GM19395 (cell line): Measurements from ENCODE around the gene BHLHE41.

Source experiments
- ATAC-seq: cut with Tn5 transposase; IDR thresholded peaks from one replicate; pipeline ENCODE4 v1.9.1; 2021; ENCODE audit warnings: mild to moderate bottlenecking, moderate library complexity; ENCODE audit not compliant: unreplicated experiment

Gene BHLHE41

GRCh38 chr12:26124446-26125399 is at the start of gene BHLHE41:
BHLHE41 (minus strand) TSS chr12:26125037; CDS start chr12:26124779, 258 bp downstream.
- ATAC-seq, result no peak

- ATAC-seq, result no peak
These were observed 48.2 kb upstream of the BHLHE41 start for GRCh38 chr12:26172946-26173552.

GRCh38 chr12:26172539-26172938 is 47.7 kb upstream of the BHLHE41 start:
- ATAC-seq, result no peak

GRCh38 chr12:26172013-26172412 is 47.2 kb upstream of the BHLHE41 start:
- ATAC-seq, result no peak

DNA sequence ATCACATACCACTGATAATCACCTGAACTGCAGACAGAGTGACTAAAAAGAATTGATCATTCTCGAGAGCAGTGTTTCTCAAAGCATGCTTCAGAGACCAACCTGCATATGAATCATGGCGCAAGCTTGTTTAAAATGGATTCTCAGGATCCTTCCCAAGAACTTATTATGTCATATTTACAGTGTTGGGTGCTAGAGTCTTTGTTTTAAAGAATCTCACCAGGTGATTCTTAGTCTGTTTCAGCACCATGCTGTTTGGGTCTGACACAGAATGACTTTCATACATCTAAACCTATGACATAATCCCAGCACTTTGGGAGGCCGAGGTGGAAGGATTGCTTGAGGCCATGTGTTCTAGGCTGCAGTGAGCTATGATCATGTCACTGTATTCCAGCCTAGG is 39.3 kb upstream of the BHLHE41 start:
- no peak for ATAC-seq

DNA sequence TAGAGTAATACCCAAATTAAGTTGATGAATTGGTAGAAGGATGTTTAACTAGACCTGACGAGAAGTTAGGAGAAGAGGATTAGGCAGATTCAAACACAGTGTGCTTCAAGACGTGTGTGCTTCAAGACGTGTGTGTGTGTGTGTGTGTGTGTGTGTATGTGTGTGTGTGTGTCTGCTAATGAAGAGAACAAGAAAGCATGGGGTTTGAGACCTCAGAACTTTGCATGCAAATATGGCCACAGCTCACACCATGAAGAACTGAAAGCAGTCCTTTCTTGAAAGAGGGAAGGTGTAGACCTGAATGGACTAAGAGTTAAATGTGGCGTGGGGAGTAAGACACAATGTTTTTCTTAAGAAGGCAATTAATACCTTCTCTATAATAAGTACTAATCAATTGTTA is 38.1 kb upstream of the BHLHE41 start:
- peak; percentile 84 for ATAC-seq

DNA sequence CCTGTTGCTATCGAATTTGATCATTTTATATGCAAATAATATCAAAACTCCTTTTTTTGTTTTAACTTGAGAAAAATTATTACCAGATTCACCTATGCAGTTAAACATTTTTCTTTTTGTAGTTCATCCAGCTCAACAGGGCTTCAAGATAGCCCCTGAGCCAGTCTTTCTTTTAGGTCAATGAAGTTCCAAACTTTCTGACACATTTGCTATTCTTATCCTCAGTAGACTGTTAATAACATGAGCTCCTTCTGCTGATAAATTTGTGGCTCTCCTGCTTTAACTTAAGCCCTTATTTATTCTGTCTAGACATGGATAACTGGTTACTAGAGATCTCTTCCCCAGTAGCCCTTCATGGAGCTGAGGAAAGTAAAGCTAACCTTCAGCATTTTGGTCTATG is 37.3 kb upstream of the BHLHE41 start:
- ATAC-seq, result no peak

DNA sequence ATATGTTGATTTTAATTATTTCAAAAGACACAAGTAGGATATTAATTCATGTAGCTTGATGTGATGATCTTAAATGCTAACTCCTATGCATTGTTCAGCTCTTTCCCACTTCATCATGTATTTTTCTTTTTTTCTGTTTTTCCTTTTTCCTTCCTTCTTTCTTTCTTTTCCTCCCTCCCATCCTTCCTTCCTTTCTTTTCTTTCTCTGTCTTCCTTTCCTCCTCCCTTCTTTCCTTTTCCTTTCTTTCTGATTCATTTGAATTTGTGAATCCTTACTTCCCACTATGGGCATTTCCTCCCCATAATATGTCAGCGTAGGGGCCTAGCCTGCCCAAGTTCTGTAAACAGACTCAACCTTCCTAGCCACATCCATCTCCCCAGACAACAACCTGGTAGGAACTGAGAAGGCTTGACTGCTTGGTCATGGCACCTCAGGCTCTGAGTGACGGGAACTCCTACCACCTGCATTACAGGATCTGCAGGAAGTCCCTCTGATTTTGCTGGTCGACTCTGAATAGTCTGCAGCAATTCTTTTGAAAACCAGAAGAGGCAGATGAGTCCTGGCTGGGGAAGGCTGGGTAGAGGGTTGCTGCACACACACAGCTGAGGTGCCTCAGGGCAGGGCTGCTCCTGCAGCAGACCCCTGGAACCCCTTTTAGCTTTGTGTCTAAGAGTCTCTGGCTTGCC is 33.4 kb upstream of the BHLHE41 start:
- no peak for ATAC-seq

GRCh38 chr12:26157001-26157400 is 32.2 kb upstream of the BHLHE41 start:
- ATAC-seq, result peak; percentile 18

- peak; percentile 90 for ATAC-seq
These were observed 31.5 kb upstream of the BHLHE41 start for GRCh38 chr12:26156201-26156871.

GRCh38 chr12:26153421-26154154 is 28.8 kb upstream of the BHLHE41 start:
- ATAC-seq, result no peak

DNA sequence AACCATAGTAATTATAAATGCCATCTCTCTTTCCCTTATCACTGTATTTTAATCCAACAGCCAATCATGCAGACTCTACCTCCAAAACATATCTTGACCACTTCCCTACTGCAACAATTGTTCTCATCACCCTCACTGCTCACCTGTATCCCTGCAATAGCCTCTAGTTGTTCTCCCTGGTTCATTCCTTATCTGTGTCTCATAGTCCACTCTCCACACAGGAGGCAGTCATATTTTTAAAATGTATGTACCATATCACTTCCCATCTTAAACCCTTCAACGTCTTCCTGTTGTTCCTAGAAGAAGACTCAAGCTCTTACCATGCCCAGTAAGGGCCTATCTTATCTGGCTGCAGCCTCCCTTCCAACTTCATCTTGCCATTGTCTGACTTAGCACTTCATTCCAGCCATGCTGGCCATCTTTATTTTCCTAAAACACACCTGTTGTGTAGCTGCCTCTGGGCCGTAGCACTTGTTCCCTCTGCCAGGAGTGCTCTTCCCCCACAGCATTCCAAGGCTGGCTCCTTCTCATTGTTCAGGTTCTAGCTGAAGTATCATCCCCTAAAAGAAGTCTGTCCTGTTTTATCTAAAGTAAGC is 27.8 kb upstream of the BHLHE41 start:
- no peak for ATAC-seq

DNA sequence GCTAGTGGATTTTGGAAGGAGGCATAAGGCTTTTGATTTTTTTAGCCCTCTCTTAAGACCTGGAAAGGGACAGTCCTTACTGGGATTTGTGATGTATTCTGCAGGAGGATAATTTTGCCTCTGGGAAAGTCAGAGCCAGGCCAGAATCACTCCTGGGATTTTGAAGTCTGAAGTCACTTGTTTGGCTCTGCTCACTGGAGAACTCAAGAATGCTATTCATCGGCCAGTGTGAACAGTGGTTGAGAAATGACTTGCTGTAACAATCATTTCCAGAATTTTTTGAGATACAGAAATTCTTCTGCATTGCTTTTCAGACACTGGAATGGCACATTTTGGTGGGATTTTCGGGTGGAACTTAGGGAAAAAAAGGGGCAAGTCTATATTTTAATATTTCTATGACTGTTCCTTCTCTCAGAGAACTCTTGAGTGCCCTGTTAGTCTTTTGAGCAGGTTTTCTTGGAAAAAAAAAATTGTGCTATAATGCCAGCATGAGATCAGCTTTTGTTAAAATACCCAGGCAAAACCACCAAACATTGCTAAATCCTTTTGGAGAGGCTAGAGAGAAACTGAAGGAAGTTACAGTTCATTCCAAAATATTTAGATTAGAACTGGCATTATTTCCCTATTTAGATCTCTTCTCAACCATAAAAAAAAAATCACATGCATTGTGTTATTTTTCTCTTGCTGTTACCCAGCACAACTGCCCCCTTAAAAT is 26.1 kb upstream of the BHLHE41 start:
- no peak for ATAC-seq

GRCh38 chr12:26149968-26150500 is 25.2 kb upstream of the BHLHE41 start:
- no peak for ATAC-seq

GRCh38 chr12:26148291-26148690 is 23.5 kb upstream of the BHLHE41 start:
- ATAC-seq, result no peak

- no peak for ATAC-seq
These were observed 18.5 kb upstream of the BHLHE41 start for GRCh38 chr12:26143291-26143690.

DNA sequence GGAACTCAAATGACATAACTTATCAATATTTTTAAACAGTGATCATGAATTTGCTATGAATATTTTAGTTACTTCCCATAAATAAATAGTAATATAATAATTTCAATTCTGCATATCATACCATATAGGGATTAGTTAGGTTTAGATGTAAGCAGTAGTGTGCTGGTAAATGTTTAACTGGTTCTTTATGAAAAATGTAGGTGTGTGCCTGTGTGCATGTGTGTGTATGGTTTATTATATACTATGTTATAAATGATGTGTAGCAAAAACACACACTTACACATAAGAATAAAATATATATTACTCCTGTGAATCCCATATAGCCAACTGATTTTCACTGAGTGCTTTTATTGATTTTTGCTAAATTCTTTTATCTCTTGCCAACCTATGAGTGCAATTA is 14.0 kb upstream of the BHLHE41 start:
- no peak for ATAC-seq

DNA sequence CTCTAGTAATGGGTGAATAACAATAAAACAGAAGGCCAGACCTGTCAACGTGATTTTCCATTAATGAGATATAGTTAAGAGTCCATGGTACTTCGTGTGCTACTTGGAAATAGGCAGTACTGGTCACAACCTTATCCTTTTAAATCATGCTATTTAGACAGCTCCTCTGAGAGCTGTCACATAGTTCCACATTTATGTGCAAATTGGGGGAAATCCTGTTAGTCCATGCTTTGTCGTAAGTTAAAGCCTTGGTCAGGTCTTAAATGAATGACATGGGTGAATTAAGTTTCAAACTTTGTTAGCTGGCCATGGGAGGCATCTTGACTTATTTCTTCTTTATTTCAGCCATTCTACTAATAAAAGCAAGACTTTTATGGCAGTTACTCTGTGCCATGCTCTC is 11.9 kb upstream of the BHLHE41 start:
- ATAC-seq, result no peak

DNA sequence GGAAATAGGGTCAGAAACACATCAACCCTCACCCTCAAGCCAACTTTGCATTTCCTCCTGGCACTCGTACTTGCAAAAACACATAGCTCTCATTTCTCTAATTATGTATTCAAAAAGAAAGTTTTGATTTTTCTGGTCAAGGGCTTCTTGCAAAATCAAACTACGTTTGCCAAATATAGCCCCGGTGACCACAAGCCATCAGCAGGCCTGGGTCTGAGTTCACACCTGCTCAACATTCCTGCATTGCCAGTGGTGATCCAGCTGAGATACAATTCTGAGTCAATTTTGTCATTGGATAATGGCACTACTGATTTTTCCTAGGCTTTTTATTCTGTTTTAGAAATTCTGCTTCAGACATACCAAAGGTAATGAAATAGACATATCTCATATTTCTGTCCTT is 10.7 kb upstream of the BHLHE41 start:
- ATAC-seq, result no peak
